Measurements from ENCODE around the gene KLK10. TPM values are rescaled to one million over a fixed set of nuclear protein-coding genes. Genes with fewer than 3 reads are reported as not detected.
"Not testable (repeated sequence)": the region's sequence is repeated elsewhere in the genome, so short reads cannot be mapped to it uniquely, and the experiment has no call there.

Gene KLK10
- total RNA-seq, 1 donor = 0.27 TPM

DNA sequence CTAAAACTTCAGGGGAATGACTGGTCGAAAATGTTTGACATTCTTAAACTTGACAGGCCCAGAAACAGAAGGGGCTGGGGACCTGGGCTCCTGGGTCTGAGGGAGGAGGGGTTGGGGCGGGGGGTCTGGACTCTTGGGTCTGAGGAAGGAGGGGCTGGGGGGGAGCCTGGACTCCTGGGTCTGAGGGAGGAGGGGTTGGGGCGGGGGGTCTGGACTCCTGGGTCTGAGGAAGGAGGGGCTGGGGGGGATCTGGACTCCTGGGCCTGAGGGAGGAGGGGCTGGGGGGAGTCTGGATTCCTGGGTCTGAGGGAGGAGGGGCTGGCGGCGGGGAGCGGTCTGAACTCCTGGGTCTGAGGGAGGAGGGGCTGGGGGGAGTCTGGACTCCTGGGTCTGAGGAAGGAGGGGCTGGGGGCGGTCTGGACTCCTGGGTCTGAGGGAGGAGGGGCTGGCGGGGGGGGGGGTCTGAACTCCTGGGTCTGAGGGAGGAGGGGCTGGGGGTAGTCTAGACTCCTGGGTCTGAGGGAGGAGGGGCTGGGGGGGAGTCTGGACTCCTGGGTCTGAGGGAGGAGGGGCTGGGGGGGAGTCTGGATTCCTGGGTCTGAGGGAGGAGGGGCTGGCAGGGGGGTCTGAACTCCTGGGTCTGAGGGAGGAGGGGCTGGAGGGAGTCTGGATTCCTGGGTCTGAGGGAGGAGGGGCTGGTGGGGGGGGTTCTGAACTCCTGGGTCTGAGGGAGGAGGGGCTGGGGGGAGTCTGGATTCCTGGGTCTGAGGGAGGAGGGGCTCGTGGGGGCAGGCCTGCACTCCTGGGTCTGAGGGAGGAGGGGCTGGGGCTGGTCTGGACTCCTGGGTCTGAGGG lies 44.6 kb downstream of the KLK10 start:
- DNase-seq (ENCODE audit: low read depth) = no peak
- no peak overlapping the region for H3K4me3 ChIP-seq (ENCODE audit: low read depth, low read length)
- TF ChIP-seq, protein P1, sequence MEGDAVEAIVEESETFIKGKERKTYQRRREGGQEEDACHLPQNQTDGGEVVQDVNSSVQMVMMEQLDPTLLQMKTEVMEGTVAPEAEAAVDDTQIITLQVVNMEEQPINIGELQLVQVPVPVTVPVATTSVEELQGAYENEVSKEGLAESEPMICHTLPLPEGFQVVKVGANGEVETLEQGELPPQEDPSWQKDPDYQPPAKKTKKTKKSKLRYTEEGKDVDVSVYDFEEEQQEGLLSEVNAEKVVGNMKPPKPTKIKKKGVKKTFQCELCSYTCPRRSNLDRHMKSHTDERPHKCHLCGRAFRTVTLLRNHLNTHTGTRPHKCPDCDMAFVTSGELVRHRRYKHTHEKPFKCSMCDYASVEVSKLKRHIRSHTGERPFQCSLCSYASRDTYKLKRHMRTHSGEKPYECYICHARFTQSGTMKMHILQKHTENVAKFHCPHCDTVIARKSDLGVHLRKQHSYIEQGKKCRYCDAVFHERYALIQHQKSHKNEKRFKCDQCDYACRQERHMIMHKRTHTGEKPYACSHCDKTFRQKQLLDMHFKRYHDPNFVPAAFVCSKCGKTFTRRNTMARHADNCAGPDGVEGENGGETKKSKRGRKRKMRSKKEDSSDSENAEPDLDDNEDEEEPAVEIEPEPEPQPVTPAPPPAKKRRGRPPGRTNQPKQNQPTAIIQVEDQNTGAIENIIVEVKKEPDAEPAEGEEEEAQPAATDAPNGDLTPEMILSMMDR (IDR thresholded peaks at IDR 0.05; ENCODE audit: insufficient read depth, low read length) = no peak

DNA sequence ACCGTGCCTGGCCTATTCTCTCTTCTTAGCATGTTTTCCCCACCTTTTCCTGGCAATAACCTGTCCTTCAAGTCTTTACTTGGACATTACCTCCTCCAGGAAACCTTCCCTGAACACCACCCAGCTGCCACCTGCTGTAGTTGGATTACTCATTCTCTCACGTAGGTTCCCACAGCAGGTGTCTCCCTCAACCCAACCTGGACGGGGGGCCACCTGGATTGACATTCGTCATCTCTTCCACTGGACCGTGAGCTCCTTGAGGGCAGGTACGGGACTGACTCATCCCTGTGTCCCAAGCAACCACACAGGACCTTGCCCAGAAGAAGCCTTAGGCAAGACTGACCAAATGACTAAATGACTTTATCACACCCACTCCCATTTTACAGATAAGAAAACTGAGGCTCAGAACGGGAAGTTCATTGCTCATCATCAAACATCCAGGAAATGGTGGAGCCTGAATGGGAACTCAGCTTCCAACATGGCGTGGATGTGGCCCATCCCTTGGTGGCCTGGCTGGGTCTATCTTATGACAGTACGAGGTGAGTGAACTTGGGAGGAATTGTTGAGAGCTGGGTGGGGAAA lies 46.6 kb downstream of the KLK10 start:
- no peak overlapping the region for H3K4me3 ChIP-seq (ENCODE audit: low read depth, low read length)
- TF ChIP-seq, protein P1 (IDR thresholded peaks at IDR 0.05; ENCODE audit: insufficient read depth, low read length) = no peak
- DNase-seq (ENCODE audit: low read depth) = no peak

DNA sequence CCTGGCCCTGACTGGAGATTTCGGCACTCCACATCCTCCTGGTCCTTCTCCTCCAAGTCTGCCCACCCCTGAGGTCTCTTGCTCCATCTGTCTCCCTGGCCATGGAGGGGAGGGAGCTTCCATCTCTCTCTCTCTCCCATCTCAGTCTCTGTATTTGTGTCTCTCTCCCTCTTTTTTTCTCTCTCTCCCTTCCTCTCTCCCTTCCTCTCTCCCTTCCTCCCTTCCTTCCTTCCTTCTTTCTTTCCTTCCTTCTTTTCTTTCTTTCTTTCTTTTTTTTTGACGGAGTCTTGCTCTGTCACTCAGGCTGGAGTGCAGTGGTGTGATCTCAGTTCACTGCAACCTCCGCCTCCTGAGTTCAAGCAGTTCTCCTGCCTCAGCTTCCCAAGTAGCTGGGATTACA lies 49.7 kb downstream of the KLK10 start:
- not testable (repeated sequence) for H3K4me3 ChIP-seq (ENCODE audit: low read depth, low read length); DNase-seq (ENCODE audit: low read depth)

DNA sequence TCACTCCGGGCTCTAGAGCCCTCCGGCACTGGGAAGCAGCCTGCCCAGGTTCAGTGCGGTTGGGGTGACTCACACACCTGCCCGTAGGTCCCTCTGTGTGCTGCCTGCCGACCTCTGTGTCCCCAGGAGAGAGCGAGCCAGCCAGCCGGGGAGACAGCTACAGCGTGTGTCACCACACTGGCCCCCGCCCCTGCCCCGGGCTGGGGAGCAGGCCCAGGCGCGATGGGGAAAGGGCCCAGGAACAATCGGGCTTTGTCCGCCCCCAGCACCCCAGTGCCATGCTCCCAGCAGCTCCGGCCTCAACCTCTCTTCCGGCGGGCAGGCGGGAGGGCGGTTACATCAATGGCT lies 50.1 kb downstream of the KLK10 start, which contains the start of gene KLK6:
Gene KLK6 (minus strand): TSS at position 179 of the 348 bp plus-strand sequence. CDS start 1,487 bp downstream, outside the sequence.
- H3K4me3 ChIP-seq (ENCODE audit: low read depth, low read length) = no peak within 1 kb of the TSS
- no peak for DNase-seq (ENCODE audit: low read depth)
- TF ChIP-seq, protein P1 (IDR thresholded peaks at IDR 0.05; ENCODE audit: insufficient read depth, low read length) = no peak

DNA sequence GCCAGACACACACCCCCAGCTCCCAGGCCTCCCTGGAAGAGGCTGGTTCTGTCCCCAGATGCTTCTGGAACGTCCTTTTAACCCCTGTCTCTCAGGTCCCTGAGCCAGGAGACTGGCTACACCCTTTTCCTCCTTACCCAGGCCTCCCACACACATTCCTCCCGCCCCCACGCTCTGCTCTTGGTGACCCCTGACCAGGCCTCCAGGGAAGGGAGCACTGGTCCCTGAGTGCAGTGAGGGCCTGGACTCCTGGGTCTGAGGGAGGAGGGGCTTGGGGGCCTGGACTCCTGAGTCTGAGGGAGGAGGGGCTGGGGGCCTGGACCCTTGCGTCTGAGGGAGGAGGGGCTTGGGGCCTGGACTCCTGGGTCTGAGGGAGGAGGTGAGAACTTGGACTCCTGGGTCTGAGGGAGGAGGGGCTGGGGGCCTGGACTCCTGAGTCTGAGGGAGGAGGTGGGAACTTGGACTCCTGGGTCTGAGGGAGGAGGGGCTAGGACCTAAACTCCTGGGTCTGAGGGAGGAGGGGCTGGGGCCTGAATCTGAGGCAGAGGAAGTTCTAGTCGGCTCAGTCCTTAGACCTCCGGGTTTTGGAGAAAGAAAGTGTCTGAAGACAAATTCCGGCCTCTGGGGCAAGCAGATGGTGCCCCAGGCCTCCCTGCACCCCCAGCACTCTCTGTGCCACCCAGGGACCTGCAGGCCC lies 50.6 kb downstream of the KLK10 start:
- no peak overlapping the region for H3K4me3 ChIP-seq (ENCODE audit: low read depth, low read length)
- TF ChIP-seq, protein P1 (IDR thresholded peaks at IDR 0.05; ENCODE audit: insufficient read depth, low read length) = no peak
- DNase-seq (ENCODE audit: low read depth) = no peak

DNA sequence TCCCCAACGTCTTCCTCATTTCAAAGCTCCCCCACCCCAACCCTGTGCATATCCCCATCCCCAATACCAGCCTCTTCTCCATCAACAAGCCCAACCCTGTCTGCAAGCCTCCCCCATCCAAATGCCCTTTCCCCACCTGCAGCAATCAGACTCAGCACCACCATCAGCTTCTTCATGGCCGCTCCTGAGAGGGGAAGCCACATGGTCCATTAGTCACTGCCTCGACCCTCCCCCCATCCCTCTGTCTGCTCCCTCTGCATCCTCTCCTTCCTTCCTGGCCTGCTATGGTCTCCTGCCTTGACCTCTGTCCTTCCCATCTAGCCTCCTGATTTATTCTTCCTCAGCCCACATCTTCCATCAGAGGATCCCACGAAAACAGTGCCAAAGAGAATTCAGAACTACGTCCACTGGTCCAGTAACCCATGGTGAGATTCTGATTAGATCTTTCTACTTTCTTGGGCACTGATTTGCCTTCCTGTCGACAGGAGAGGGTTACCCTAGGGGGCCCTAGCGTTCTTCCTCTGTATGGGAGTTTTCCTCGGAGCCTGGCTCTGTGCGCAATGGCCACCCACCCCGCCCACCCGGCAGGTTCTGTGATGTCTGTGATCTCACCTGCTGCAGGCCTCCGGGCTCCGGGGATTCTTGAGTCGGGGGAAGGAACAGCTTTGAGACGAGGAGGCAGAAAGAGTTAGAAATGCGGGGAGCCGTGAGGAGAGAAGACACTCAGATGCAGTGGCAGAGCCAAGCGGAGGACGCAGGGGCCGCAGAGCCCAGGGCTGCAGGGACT lies 51.4 kb downstream of the KLK10 start:
- TF ChIP-seq, protein P1 (IDR thresholded peaks at IDR 0.05; ENCODE audit: insufficient read depth, low read length) = no peak
- no peak for DNase-seq (ENCODE audit: low read depth)

More for the DNA sequence above, 51.4 kb downstream of the KLK10 start:
- no peak overlapping the region for H3K4me3 ChIP-seq (ENCODE audit: low read depth, low read length)

Measured in fibroblast of the aortic adventitia (primary cell).